GM19099 (cell line): ENCODE measurements around the gene PPP1R3F.

ENCODE experiments used
- POLR2A ChIP-seq: IDR thresholded peaks from 3 replicates; pipeline ENCODE4 v1.6.1; 2011; ENCODE audit warnings: low read depth; ENCODE audit not compliant: insufficient read length; ENCODE audit errors: extremely low read depth

Gene PPP1R3F

GRCh38 chrX:49269767-49270248 is at the start of gene PPP1R3F:
Gene PPP1R3F (plus strand): TSS chrX:49269793. CDS start chrX:49269870, 77 bp downstream.
- peak; percentile 71 for TF ChIP-seq POLR2A

GRCh38 chrX:49220100-49220499 is 49.5 kb upstream of the PPP1R3F start:
- TF ChIP-seq POLR2A: no peak

GRCh38 chrX:49221868-49222267 is 47.7 kb upstream of the PPP1R3F start:
- TF ChIP-seq POLR2A: no peak

- TF ChIP-seq POLR2A: no peak
Measured at GRCh38 chrX:49225858-49226257, 43.7 kb upstream of the PPP1R3F start.

- TF ChIP-seq POLR2A: no peak
Measured at GRCh38 chrX:49226946-49227345, 42.6 kb upstream of the PPP1R3F start.

GRCh38 chrX:49227726-49228125 is 41.9 kb upstream of the PPP1R3F start:
- TF ChIP-seq POLR2A: no peak

- no peak for TF ChIP-seq POLR2A
Measured at GRCh38 chrX:49228185-49228584, 41.4 kb upstream of the PPP1R3F start.

DNA sequence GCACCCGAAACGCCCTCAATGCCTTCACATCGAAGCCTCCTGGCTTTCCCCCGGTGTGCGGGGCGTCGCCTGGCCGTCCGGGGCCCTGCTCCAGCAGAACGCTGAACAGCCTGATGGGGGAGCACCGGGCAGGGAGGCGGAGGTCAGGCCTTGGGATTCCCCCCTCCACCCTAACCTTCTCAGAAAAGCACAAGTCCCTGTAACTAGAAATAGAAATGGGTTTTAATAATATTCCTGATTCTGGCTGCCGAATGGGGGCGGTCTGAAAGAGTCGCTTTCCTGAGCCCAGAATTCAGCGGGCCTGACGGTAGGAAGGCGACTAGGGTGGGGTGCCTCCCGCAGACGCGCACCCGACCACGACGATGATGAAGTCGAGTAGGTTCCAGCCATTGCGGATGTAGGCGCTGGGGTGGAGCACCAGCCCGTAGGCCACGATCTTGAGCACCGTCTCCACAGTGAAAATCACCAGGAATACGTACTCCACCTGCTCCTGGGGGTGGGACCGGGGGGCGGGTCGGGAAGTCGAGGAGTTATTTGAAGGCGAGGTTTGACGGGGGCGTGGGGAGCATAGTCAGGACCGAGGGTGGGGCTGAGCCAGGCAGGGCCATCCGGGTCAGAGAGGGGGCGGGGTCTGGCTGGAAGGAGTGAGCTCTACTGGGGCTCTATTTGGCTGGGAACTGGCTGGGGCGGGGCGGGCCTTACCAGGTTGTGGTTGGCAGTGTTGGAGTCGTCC is 38.9 kb upstream of the PPP1R3F start:
- no peak for TF ChIP-seq POLR2A

DNA sequence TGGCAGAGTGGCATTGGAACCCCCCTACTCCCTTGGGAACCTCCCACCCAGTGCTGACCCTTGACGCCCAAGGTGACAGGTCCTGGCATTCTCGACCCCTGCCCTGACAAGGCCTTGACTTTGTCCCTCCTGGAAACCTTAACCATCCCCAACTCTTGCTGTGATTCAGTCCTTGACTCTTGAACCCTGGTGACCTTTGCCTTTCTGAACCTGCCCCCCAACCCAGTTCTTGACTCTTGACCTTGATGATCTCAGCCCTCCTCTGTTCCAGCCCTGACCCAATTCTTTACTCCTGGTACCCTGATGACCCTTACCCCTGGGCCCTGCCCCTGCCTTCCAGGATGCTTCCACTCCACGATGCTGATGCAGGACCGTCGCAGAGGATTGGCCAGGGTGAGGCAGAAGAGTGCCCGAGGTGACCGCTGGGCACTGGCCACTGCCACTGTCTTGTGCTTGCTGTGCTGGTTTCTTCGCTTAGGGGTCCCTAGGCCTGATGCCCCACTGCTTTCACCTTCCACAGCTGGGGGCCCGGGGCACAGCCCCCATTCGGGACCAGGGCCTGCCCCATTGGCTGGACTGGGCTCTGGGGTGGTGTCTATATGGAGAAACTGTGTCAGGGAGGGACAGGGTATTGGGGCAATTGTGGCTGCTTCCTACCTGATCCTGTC is 38.1 kb upstream of the PPP1R3F start:
- no peak for TF ChIP-seq POLR2A

DNA sequence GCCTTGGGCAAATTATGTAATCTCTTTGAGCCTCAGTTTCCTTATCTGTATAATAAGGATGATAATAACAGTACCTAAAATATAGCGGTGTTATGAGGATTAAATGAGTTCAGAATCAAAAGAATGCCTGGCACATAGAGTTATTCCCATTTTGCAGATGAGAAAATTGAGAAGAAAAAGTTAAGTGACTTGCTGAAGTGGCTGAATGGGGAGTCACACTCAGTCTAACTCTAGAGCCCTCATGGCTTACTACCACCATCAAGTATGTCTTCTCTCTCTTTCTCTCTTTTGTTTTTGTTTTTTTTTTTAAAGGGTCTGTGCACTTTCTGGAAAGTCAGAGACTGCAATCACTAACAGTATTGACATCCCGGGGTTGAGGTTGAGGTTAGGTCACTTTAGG is 37.1 kb upstream of the PPP1R3F start:
- no peak for TF ChIP-seq POLR2A

- no peak for TF ChIP-seq POLR2A
Measured at GRCh38 chrX:49233176-49233575, 36.4 kb upstream of the PPP1R3F start, which contains the start of gene CACNA1F. Gene CACNA1F (minus strand): TSS chrX:49233340. CDS start chrX:49233309, 31 bp downstream.

- no peak for TF ChIP-seq POLR2A
Measured at GRCh38 chrX:49233887-49234555, 35.6 kb upstream of the PPP1R3F start.

- no peak for TF ChIP-seq POLR2A
Measured at GRCh38 chrX:49237060-49237459, 32.5 kb upstream of the PPP1R3F start.

DNA sequence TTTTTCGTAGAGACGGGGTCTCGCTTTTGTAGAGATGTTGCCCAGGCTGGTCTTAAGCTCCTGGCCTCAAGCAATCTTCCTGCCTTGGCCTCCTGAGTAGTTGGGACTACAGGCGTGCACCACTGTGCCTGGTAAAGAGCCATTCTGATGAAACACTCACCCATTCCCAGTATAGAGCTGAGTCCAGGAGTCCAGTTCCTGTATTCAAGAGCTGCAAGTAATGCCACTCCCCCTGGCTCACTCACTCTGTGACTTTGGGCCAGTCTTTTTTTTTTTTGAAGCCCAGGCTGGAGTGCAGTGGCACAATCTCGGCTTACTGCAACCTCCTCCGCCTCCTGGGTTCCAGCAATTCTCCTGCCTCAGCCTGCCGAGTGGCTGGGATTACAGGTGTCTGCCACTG is 30.9 kb upstream of the PPP1R3F start:
- no peak for TF ChIP-seq POLR2A

GRCh38 chrX:49242545-49243066 is 27.0 kb upstream of the PPP1R3F start:
- TF ChIP-seq POLR2A: no peak
